Measurements from ENCODE around the gene CBFA2T2.

The CBFA2T2 gene

DNA sequence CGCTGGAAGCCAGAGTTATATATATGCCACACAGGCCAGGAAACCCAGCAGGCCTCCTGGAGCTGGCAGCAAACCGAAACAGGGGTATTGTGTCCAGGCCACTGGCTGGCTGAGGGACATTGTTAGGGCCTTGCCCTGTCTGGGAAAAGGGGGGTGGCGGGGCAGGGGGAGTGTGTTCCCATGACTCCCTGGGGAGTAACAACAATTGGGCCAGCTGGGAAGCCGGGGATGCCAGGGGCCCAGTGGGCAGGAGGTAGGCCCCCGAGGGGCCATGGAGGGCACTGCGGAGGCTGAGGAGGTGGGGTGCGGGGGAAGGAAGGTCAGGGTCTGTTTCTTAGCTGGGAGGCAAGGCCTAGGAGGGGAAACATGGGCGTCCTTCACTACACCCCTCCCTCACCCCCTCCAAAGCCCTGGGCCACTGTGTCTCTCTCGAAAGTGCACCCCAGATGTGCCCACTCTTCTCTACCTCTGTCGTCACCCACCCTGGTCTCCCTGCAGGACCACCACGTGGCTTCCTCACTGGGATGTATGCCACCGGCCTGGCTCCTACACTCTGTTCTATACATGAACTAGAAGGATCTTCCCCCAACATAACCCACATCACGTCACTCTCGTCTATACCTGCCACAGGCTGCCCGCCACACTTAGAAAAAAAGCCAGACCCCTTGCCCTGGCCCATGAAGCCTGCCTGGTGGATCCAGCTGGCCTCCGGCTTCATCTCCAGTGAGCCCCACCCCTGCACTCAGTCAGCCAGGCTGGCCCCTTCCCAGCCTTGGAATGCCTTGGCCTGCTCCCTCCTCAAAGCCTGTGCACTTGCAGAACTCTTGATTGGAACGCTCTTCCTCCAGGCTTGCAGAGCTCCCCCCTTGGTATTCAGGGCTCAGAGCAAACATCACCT is 204.1 kb downstream of the CBFA2T2 start:
- Histone ChIP-seq H3K79me2 (ENCODE audit: insufficient read depth, low read length) (no peaks in the 10 kb centered on the region), H3K36me3 (ENCODE audit: insufficient read depth, low read length) (no peaks in the 10 kb centered on the region), H3K9ac (ENCODE audit: low read depth, low read length) (no peak overlapping the region), H3K4me3 (ENCODE audit: low read depth in 1 of 2, low read length in 2 of 2) (no peak overlapping the region), H4K20me1 (ENCODE audit: insufficient read depth, low read length) (no peaks in the 10 kb centered on the region), H3K27me3 (ENCODE audit: insufficient read depth, low read length, poor library complexity) (no peaks in the 10 kb centered on the region), H3K4me2 (ENCODE audit: insufficient read depth, low read length) (no peak overlapping the region), H2AFZ (ENCODE audit: low read depth, low read length) (no peak overlapping the region), H3K27ac (ENCODE audit: low read length) (no peak overlapping the region), H3K4me1 (ENCODE audit: insufficient read depth, low read length) (peaks cover 23% of the 10 kb centered on the region), H3K9me3 (ENCODE audit: insufficient read depth, low read length, severe bottlenecking) (no peaks in the 10 kb centered on the region)
- TF ChIP-seq CTCF (IDR thresholded peaks at IDR 0.05; ENCODE audit: borderline replicate concordance, extremely low read depth, low read length, poor library complexity, severe bottlenecking), result no peak
- no peak for TF ChIP-seq EZH2 (IDR thresholded peaks at IDR 0.05; ENCODE audit: borderline replicate concordance, low read depth, low read length, severe bottlenecking)
- DNase-seq (no peak), ATAC-seq (ENCODE audit: insufficient read depth, low read depth) (no peak)

GRCh38 chr20:33694639-33695012 is 204.7 kb downstream of the CBFA2T2 start:
- Histone ChIP-seq H3K4me1 (ENCODE audit: insufficient read depth, low read length) (peaks cover 17% of the 10 kb centered on the region), H3K36me3 (ENCODE audit: insufficient read depth, low read length) (no peaks in the 10 kb centered on the region), H3K4me2 (ENCODE audit: insufficient read depth, low read length) (no peak overlapping the region), H3K27ac (ENCODE audit: low read length) (no peak overlapping the region), H3K9me3 (ENCODE audit: insufficient read depth, low read length, severe bottlenecking) (no peaks in the 10 kb centered on the region), H3K27me3 (ENCODE audit: insufficient read depth, low read length, poor library complexity) (no peaks in the 10 kb centered on the region), H4K20me1 (ENCODE audit: insufficient read depth, low read length) (no peaks in the 10 kb centered on the region), H3K79me2 (ENCODE audit: insufficient read depth, low read length) (no peaks in the 10 kb centered on the region), H3K4me3 (ENCODE audit: low read depth in 1 of 2, low read length in 2 of 2) (no peak overlapping the region), H3K9ac (ENCODE audit: low read depth, low read length) (no peak overlapping the region), H2AFZ (ENCODE audit: low read depth, low read length) (no peak overlapping the region)
- TF ChIP-seq CTCF (IDR thresholded peaks at IDR 0.05; ENCODE audit: borderline replicate concordance, extremely low read depth, low read length, poor library complexity, severe bottlenecking), result no peak
- no peak for TF ChIP-seq EZH2 (IDR thresholded peaks at IDR 0.05; ENCODE audit: borderline replicate concordance, low read depth, low read length, severe bottlenecking)
- ATAC-seq (ENCODE audit: insufficient read depth, low read depth), result no peak
- DNase-seq, result no peak

DNA sequence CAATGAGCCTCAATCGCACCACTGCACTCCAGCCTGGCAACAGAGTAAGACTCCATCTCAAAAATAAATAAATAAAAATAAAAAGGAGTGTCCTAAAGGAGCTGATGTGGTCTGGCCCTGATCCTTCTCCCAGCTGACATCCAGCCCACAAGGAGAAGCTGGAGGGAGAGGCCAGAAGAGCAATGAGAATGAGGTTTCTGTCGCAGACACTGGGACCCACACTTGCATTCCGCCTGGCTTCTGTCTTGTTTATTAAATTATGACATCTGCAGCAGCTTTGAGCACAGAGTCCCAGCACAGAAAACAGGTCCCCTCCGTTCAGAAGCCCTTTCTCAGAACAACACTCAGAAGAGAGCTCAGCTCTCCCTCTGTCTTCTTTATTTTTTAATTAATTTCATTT is 206.6 kb downstream of the CBFA2T2 start:
- Histone ChIP-seq H2AFZ (ENCODE audit: low read depth, low read length) (no peak overlapping the region), H3K9me3 (ENCODE audit: insufficient read depth, low read length, severe bottlenecking) (no peaks in the 10 kb centered on the region), H3K9ac (ENCODE audit: low read depth, low read length) (no peak overlapping the region), H3K79me2 (ENCODE audit: insufficient read depth, low read length) (no peaks in the 10 kb centered on the region), H3K4me1 (ENCODE audit: insufficient read depth, low read length) (no peaks in the 10 kb centered on the region), H3K36me3 (ENCODE audit: insufficient read depth, low read length) (no peaks in the 10 kb centered on the region), H4K20me1 (ENCODE audit: insufficient read depth, low read length) (no peaks in the 10 kb centered on the region), H3K27me3 (ENCODE audit: insufficient read depth, low read length, poor library complexity) (no peaks in the 10 kb centered on the region), H3K4me3 (ENCODE audit: low read depth in 1 of 2, low read length in 2 of 2) (no peak overlapping the region), H3K27ac (ENCODE audit: low read length) (no peak overlapping the region), H3K4me2 (ENCODE audit: insufficient read depth, low read length) (no peak overlapping the region)
- no peak for DNase-seq
- no peak for ATAC-seq (ENCODE audit: insufficient read depth, low read depth)
- TF ChIP-seq EZH2 (IDR thresholded peaks at IDR 0.05; ENCODE audit: borderline replicate concordance, low read depth, low read length, severe bottlenecking) (no peak), CTCF (IDR thresholded peaks at IDR 0.05; ENCODE audit: borderline replicate concordance, extremely low read depth, low read length, poor library complexity, severe bottlenecking) (no peak)

Data from DND-41 (cell line).